Endothelial cell of umbilical vein (primary cell): ENCODE results near the gene PSMA7. TPM values are rescaled to one million over a fixed set of nuclear protein-coding genes. Genes with fewer than 3 reads are reported as not detected.
"Not testable (repeated sequence)": the region's sequence is repeated elsewhere in the genome, so short reads cannot be mapped to it uniquely, and the experiment has no call there.

Experiments used
- BruUV-seq: library from RNA; stranded (reverse); fragments of 400-500 nt; replicated peaks from 2 replicates; lab custom pipeline; 2021; lab: Mats Ljungman, UMichigan
- CTCF ChIA-PET: fragments of 300-600, 350-600 bp; sonication (Branson Sonifier 250); formaldehyde crosslinking; loops from one replicate; lab custom pipeline; 2021; ENCODE audit warnings: antibody characterized with exemption, inconsistent platforms; lab: Charles Lee
- POLR2A ChIA-PET: fragments of 300-600, 350-600 bp; sonication (Branson Sonifier 250); formaldehyde crosslinking; loops from one replicate; lab custom pipeline; 2021; ENCODE audit warnings: antibody characterized with exemption, inconsistent platforms; lab: Charles Lee
- DNase-seq: peaks from one replicate; pipeline ENCODE4 v3.0.0-alpha.2; 2011; ENCODE audit warnings: low read depth, low spot score
- FAIRE-seq: peaks from 2 replicates; lab custom pipeline; 2011; peaks lifted over from hg19 to GRCh38; lab: Jason Lieb, UNC
- H2AFZ ChIP-seq: 2 replicates; pipeline ENCODE4 v1.6.0; 2012; ENCODE audit warnings: low read depth, low read length, control low read depth, inconsistent platforms
- H3K27ac ChIP-seq: 2 replicates; pipeline ENCODE4 v1.5.1; 2011; ENCODE audit warnings: low read depth, mild to moderate bottlenecking, control low read depth, low read length, moderate library complexity; ENCODE audit not compliant: insufficient read depth
- H3K27me3 ChIP-seq, 2 experiments: 2 replicates each; pipeline versions ENCODE4 v1.6.0 to v1.6.1; 2011; ENCODE audit warnings: low read length in 2 of 2, mixed read lengths in 1 of 2; ENCODE audit not compliant: control insufficient read depth in 2 of 2, insufficient read depth in 2 of 2
- H3K36me3 ChIP-seq, 2 experiments: 2 replicates in 1 of 2; 3 replicates in 1 of 2; pipeline ENCODE4 v1.5.1; 2011; ENCODE audit warnings: low read length in 2 of 2, mild to moderate bottlenecking in 1 of 2, moderate library complexity in 1 of 2; ENCODE audit not compliant: control insufficient read depth in 2 of 2, insufficient read depth in 2 of 2; ENCODE audit errors: extremely low read depth in 1 of 2
- H3K4me1 ChIP-seq: 3 replicates; pipeline ENCODE4 v1.5.1; 2011; ENCODE audit warnings: mild to moderate bottlenecking, low read length; ENCODE audit not compliant: control insufficient read depth, insufficient read depth; ENCODE audit errors: extremely low read depth
- H3K4me2 ChIP-seq: 2 replicates; pipeline ENCODE4 v1.6.1; 2011; ENCODE audit warnings: low read length, control low read depth, mixed read lengths; ENCODE audit not compliant: insufficient read depth
- H3K4me3 ChIP-seq, 3 experiments: fragments of 200-600 bp in 1 of 3; sonication (generic), shearing (Covaris generic) in 1 of 3; replicated peaks in 1 of 3; 2 replicates each; pipeline ENCODE4 v1.5.1; 2011 to 2016; ENCODE audit warnings: control low read depth in 3 of 3, low read length in 3 of 3, mild to moderate bottlenecking in 2 of 3, inconsistent platforms in 1 of 3, low read depth in 1 of 3, moderate library complexity in 1 of 3; ENCODE audit not compliant: insufficient read depth in 1 of 3
- H3K79me2 ChIP-seq: 2 replicates; pipeline ENCODE4 v1.6.0; 2012; ENCODE audit warnings: low read length, inconsistent platforms; ENCODE audit not compliant: control insufficient read depth, insufficient read depth
- H3K9ac ChIP-seq: replicated peaks from 2 replicates; pipeline ENCODE3; 2011; ENCODE audit warnings: low read length, control low read depth; ENCODE audit not compliant: insufficient read depth; ENCODE audit errors: extremely low read depth
- H3K9me1 ChIP-seq: replicated peaks from 3 replicates; pipeline ENCODE4 v1.6.0; 2011; ENCODE audit warnings: mild to moderate bottlenecking, low read length; ENCODE audit not compliant: control insufficient read depth, insufficient read depth; ENCODE audit errors: extremely low read depth
- H3K9me3 ChIP-seq: replicated peaks from 2 replicates; pipeline ENCODE4 v1.5.1; 2012; ENCODE audit warnings: low read length, inconsistent platforms; ENCODE audit not compliant: control insufficient read depth, insufficient read depth
- H4K20me1 ChIP-seq: replicated peaks from 2 replicates; pipeline ENCODE3; 2011; ENCODE audit warnings: mild to moderate bottlenecking, low read length; ENCODE audit not compliant: control insufficient read depth, insufficient read depth; ENCODE audit errors: extremely low read depth
- CTCF ChIP-seq, 2 donors: IDR thresholded peaks; 1 replicate in 1 of 2; 2 replicates in 1 of 2; pipeline ENCODE4 v1.5.1; 2011; ENCODE audit warnings: low read length in 2 of 2, mild to moderate bottlenecking in 2 of 2, moderate library complexity in 2 of 2, control low read depth in 1 of 2, inconsistent platforms in 1 of 2, low read depth in 1 of 2; ENCODE audit not compliant: insufficient read depth in 1 of 2; ENCODE audit errors: extremely low read depth in 1 of 2
- EZH2 ChIP-seq: IDR thresholded peaks from 2 replicates; pipeline ENCODE4 v1.6.1; 2012; ENCODE audit warnings: borderline replicate concordance, low read depth, mild to moderate bottlenecking, moderate library complexity, low read length, inconsistent platforms; ENCODE audit not compliant: severe bottlenecking
- FOS ChIP-seq: IDR thresholded peaks from 2 replicates; pipeline ENCODE4 v1.6.1; 2011; ENCODE audit warnings: mild to moderate bottlenecking, low read length, moderate library complexity, borderline replicate concordance; ENCODE audit not compliant: insufficient read depth
- GATA2 ChIP-seq: IDR thresholded peaks from 2 replicates; pipeline ENCODE4 v1.7.0; 2011; ENCODE audit warnings: low read depth, mild to moderate bottlenecking, moderate library complexity, mixed read lengths, low read length; ENCODE audit not compliant: insufficient read length, insufficient read depth
- JUN ChIP-seq: IDR thresholded peaks from 2 replicates; pipeline ENCODE4 v1.6.1; 2011; ENCODE audit warnings: borderline replicate concordance, low read depth; ENCODE audit not compliant: insufficient read length, insufficient read depth
- MYC ChIP-seq: IDR thresholded peaks from one replicate; pipeline ENCODE4 v1.6.1; 2011; ENCODE audit warnings: mild to moderate bottlenecking, low read depth, low read length
- POLR2A ChIP-seq: IDR thresholded peaks from 2 replicates; pipeline ENCODE4 v1.6.1; 2012; ENCODE audit warnings: low read depth, mild to moderate bottlenecking, control low read depth, low read length
- POLR2AphosphoS5 ChIP-seq: IDR thresholded peaks from 2 replicates; pipeline ENCODE4 v1.6.1; 2012; ENCODE audit warnings: low read depth, mild to moderate bottlenecking, control low read depth, low read length, moderate library complexity; ENCODE audit not compliant: insufficient read depth
- dilution Hi-C: fragments of 300-500 bp; cut with MboI; formaldehyde crosslinking; loops from one replicate; pipeline ENCODE4 v1.15.0; 2019; ENCODE audit warnings: low sequenced_read_pairs; ENCODE audit not compliant: extremely low pct_ligation_motif_present
- intact Hi-C: fragments of 100-400 bp; cut with micrococcal nuclease; formaldehyde crosslinking; loops from one replicate; pipeline ENCODE4 v1.10.0; 2022
- polyA plus RNA-seq, 4 experiments: library from polyadenylated mRNA; depleted of rRNA in 3 of 4; stranded (reverse) in 3 of 4; unstranded in 1 of 4; fragments of >200 nt; gene quantifications; 2 replicates each; pipeline versions ENCODE4 v1.2.1 to v1.2.3, GENCODE V29; 2011 to 2012; ENCODE audit warnings: missing spikeins in 1 of 4
- total RNA-seq: library from RNA; stranded (reverse); gene quantifications from 2 replicates; pipeline ENCODE4 v1.2.3, GENCODE V29; 2021
- TF ChIP-seq, protein P1 (sequence below): IDR thresholded peaks from 2 replicates; pipeline ENCODE4 v1.6.1; 2011; ENCODE audit not compliant: insufficient read depth, insufficient read length

Gene PSMA7
- total and polyA plus RNA-seq, 2 donors (not counting 3 experiments of a cell fraction or from before 2014, with no cell fraction given) = 393 to 826 TPM

DNA sequence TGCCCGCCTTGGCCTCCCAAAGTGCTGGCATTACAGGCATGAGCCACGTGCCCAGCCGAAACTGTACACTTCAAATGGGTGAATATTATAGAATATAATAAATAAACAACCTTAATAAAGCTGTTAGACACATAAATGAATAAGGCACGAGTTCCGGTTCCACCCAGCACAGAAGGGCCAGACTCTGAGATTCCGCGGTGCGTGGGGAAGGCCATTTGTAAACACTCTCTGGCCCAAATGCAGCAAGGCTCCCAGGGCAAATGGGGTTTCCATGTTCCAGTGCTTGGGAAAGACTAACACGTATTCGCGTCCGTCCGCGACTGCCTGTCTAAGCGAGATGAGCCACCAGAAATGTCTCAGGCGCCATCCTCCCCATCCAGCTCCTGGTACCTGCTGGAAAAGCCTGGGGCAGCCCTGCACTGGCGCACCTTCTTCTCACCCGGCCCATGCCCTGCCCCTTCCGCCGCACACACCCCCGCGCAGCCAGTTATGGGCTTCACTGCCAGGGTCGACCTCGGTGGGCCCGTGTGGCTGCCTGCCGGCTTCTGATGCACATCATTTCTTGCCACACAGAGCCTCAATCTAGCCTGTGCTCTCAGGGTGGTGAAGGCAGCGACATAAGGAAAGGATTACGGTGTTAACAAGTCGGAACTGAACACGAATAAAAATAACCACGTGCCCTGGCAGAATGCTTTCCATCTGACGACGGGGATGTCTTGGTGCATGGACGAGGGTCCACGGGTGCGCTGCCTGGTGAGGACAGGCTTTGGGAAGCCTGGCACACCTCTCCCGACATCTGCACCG, 26.4 kb downstream of the PSMA7 start:
- Histone ChIP-seq H2AFZ (no peak overlapping the region), H3K4me3 (no peak overlapping the region), H3K9ac (no peak overlapping the region), H3K9me1 (no peaks in the 10 kb centered on the region), H3K27ac (no peak overlapping the region), H3K4me2 (no peak overlapping the region), H4K20me1 (no peaks in the 10 kb centered on the region), H3K27me3 (peaks cover 9 to 17% of the 10 kb centered on the region in 2 experiments), H3K4me1 (no peaks in the 10 kb centered on the region), H3K9me3 (no peaks in the 10 kb centered on the region), H3K79me2 (no peaks in the 10 kb centered on the region), H3K36me3 (no peaks in the 10 kb centered on the region)
- no TSS peak for BruUV-seq
- dilution Hi-C loops = no loop called here
- POLR2A ChIA-PET = no interaction called here
- FAIRE-seq (no peak), DNase-seq (no peak)
- intact Hi-C loops = no loop called here
- CTCF ChIA-PET = no interaction called here
- no peak for TF ChIP-seq CTCF (IDR thresholded peaks at IDR 0.05; ENCODE audit: extremely low read depth in 1 of 2, insufficient read depth in 1 of 2, low read depth in 1 of 2, low read length in 2 of 2)
- no peak for TF ChIP-seq EZH2
- TF ChIP-seq, protein P1, sequence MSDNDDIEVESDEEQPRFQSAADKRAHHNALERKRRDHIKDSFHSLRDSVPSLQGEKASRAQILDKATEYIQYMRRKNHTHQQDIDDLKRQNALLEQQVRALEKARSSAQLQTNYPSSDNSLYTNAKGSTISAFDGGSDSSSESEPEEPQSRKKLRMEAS = no peak
- TF ChIP-seq MYC = no peak
- TF ChIP-seq POLR2AphosphoS5 = no peak
- TF ChIP-seq POLR2A = no peak
- TF ChIP-seq JUN = no peak
- TF ChIP-seq GATA2 = no peak
- no peak for TF ChIP-seq FOS

GRCh38 chr20:62115800-62116407, 27.3 kb downstream of the PSMA7 start:
- H3K79me2 ChIP-seq, FAIRE-seq, CTCF ChIA-PET, H3K4me1 ChIP-seq, H3K4me2 ChIP-seq, intact Hi-C loops, H3K9me3 ChIP-seq, H2AFZ ChIP-seq, H3K9ac ChIP-seq, H3K27ac ChIP-seq, H4K20me1 ChIP-seq, H3K9me1 ChIP-seq, H3K4me3 ChIP-seq, dilution Hi-C loops, H3K36me3 ChIP-seq, POLR2A ChIA-PET, DNase-seq, BruUV-seq: not testable (repeated sequence)
- H3K27me3 ChIP-seq = peaks cover 9 to 17% of the 10 kb centered on the region in 2 experiments
